ENCODE measurements around the gene ARHGAP12.

GRCh38 chr10:31774928-31775650 lies 153.5 kb downstream of the ARHGAP12 start:
- TF ChIP-seq CTCF (IDR thresholded peaks at IDR 0.05; ENCODE audit: low read depth, low read length, poor library complexity, severe bottlenecking) (no peak), EZH2phosphoT487 (IDR thresholded peaks at IDR 0.05; ENCODE audit: borderline replicate concordance, low read length) (no peak)
